Vagina (tissue), 2 donors: ENCODE results near the gene ABCB8. TPM values are rescaled to one million over a fixed set of nuclear protein-coding genes. Genes with fewer than 3 reads are reported as not detected.
A peak's percentile ranks its signal among the peaks of the same experiment; 100 is the strongest.

ENCODE experiments used
- DNase-seq, 2 donors: peaks; one replicate each; pipeline ENCODE4 v3.0.0-alpha.2; 2017; ENCODE audit errors: extremely low spot score in 2 of 2
- H3K27ac ChIP-seq: fragments of 200-600 bp; sonication (generic); one replicate; pipeline ENCODE4 v1.5.1; 2019
- H3K27me3 ChIP-seq: fragments of 200-600 bp; sonication (generic); one replicate; pipeline ENCODE4 v1.5.1; 2019
- H3K36me3 ChIP-seq, 2 donors: fragments of 200-600 bp; sonication (generic); one replicate each; pipeline ENCODE4 v1.5.1; 2017 to 2019
- H3K4me1 ChIP-seq: fragments of 200-600 bp; sonication (generic); one replicate; pipeline ENCODE4 v1.5.1; 2019
- H3K4me3 ChIP-seq, 2 donors: fragments of 200-600 bp; sonication (generic); 1 replicate in 1 of 2; 2 replicates in 1 of 2; pipeline ENCODE4 v1.5.1; 2016 to 2019
- H3K9me3 ChIP-seq: fragments of 200-600 bp; sonication (generic); one replicate; pipeline ENCODE4 v1.5.1; 2019
- POLR2A ChIP-seq, 2 donors: fragments of 450-650 bp; IDR thresholded peaks; one replicate each; pipeline ENCODE4 v1.6.1; 2017; ENCODE audit warnings: antibody characterized with exemption in 2 of 2, mild to moderate bottlenecking in 2 of 2, moderate library complexity in 2 of 2
- POLR2AphosphoS5 ChIP-seq, 2 donors: sonication (generic); formaldehyde crosslinking; IDR thresholded peaks; one replicate each; pipeline ENCODE4 v1.9.0; 2017; ENCODE audit warnings: antibody characterized with exemption in 2 of 2, mild to moderate bottlenecking in 2 of 2, low read depth in 1 of 2; ENCODE audit not compliant: insufficient read depth in 1 of 2
- intact Hi-C: fragments of 100-400 bp; cut with DNase I; formaldehyde crosslinking; loops from one replicate; pipeline ENCODE4 v1.15.1; 2023
- total RNA-seq: library from RNA; depleted of rRNA; stranded (reverse); fragments of >200 nt; gene quantifications from one replicate; pipeline ENCODE4 v1.2.3, GENCODE V29; 2016
- TF ChIP-seq, protein P1 (sequence below), 3 experiments: fragments of 450-650 bp in 2 of 3; fragments of 200-600 bp in 1 of 3; sonication (generic) in 1 of 3; IDR thresholded peaks; one replicate each; pipeline ENCODE4 v1.5.1; 2017 to 2019; ENCODE audit warnings: antibody characterized with exemption in 3 of 3, mild to moderate bottlenecking in 2 of 3, moderate library complexity in 2 of 3

ABCB8 gene
- total RNA-seq, 1 donor from 2014 or later: 38.3 TPM

DNA sequence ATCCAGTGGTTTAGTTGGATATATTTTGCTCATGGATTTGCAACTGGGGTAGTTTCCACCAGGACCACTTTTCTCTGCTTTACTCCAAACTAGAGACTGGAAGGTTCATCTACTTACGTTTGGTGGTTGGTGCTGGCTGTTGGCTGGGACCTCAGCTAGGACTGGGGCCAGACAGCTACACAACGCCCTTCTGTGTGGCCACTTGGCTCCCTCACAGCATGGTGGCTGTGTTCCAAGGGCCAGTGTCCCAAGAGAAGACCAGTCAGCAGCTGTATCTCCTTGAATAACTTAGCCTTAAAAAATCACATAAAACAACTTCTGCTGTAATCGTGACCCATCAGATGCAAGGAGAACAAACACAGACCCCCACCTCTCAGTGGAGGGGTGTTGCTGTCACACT lies 45.9 kb upstream of the ABCB8 start:
- H3K9me3 ChIP-seq: no peaks in the 10 kb centered on the region
- H3K27ac ChIP-seq: no peak overlapping the region
- peaks cover 19% of the 10 kb centered on the region for H3K4me1 ChIP-seq
- H3K4me3 ChIP-seq: no peak overlapping the region
- intact Hi-C loops: no loop called here
- TF ChIP-seq POLR2AphosphoS5 (IDR thresholded peaks at IDR 0.05; ENCODE audit: insufficient read depth in 1 of 2, low read depth in 1 of 2) (no peak), POLR2A (IDR thresholded peaks at IDR 0.05) (no peak)
- TF ChIP-seq, protein P1, sequence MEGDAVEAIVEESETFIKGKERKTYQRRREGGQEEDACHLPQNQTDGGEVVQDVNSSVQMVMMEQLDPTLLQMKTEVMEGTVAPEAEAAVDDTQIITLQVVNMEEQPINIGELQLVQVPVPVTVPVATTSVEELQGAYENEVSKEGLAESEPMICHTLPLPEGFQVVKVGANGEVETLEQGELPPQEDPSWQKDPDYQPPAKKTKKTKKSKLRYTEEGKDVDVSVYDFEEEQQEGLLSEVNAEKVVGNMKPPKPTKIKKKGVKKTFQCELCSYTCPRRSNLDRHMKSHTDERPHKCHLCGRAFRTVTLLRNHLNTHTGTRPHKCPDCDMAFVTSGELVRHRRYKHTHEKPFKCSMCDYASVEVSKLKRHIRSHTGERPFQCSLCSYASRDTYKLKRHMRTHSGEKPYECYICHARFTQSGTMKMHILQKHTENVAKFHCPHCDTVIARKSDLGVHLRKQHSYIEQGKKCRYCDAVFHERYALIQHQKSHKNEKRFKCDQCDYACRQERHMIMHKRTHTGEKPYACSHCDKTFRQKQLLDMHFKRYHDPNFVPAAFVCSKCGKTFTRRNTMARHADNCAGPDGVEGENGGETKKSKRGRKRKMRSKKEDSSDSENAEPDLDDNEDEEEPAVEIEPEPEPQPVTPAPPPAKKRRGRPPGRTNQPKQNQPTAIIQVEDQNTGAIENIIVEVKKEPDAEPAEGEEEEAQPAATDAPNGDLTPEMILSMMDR (IDR thresholded peaks at IDR 0.05): no peak
- DNase-seq: no peak
- H3K27me3 ChIP-seq: peaks cover 3% of the 10 kb centered on the region
- H3K36me3 ChIP-seq: no peaks in the 10 kb centered on the region

GRCh38 chr7:150983893-150984368 lies 44.3 kb upstream of the ABCB8 start:
- H3K4me1 ChIP-seq: peaks cover 16% of the 10 kb centered on the region
- no peaks in the 10 kb centered on the region for H3K36me3 ChIP-seq
- H3K27me3 ChIP-seq: no peaks in the 10 kb centered on the region
- H3K4me3 ChIP-seq: no peak overlapping the region
- no peaks in the 10 kb centered on the region for H3K9me3 ChIP-seq
- intact Hi-C loops: no loop called here
- no peak overlapping the region for H3K27ac ChIP-seq
- no peak for DNase-seq
- TF ChIP-seq, protein P1 (IDR thresholded peaks at IDR 0.05): no peak
- TF ChIP-seq POLR2AphosphoS5 (IDR thresholded peaks at IDR 0.05; ENCODE audit: insufficient read depth in 1 of 2, low read depth in 1 of 2) (no peak), POLR2A (IDR thresholded peaks at IDR 0.05) (no peak)

GRCh38 chr7:150986099-150986512 lies 42.1 kb upstream of the ABCB8 start:
- H3K4me3 ChIP-seq: no peak overlapping the region
- H3K27me3 ChIP-seq: no peaks in the 10 kb centered on the region
- no peak for DNase-seq
- H3K36me3 ChIP-seq: no peaks in the 10 kb centered on the region
- no peak for TF ChIP-seq POLR2AphosphoS5 (IDR thresholded peaks at IDR 0.05; ENCODE audit: insufficient read depth in 1 of 2, low read depth in 1 of 2)
- TF ChIP-seq, protein P1 (IDR thresholded peaks at IDR 0.05): peak in 2 of 3 experiments; percentile 12 to 33
- TF ChIP-seq POLR2A (IDR thresholded peaks at IDR 0.05): no peak
- no peak overlapping the region for H3K27ac ChIP-seq
- intact Hi-C loops: loop anchor here (5.0 kb wide), 1 partner anchor 89 kb away; no protein-coding TSS in a partner anchor
- peaks cover 14% of the 10 kb centered on the region for H3K4me1 ChIP-seq
- H3K9me3 ChIP-seq: no peaks in the 10 kb centered on the region

DNA sequence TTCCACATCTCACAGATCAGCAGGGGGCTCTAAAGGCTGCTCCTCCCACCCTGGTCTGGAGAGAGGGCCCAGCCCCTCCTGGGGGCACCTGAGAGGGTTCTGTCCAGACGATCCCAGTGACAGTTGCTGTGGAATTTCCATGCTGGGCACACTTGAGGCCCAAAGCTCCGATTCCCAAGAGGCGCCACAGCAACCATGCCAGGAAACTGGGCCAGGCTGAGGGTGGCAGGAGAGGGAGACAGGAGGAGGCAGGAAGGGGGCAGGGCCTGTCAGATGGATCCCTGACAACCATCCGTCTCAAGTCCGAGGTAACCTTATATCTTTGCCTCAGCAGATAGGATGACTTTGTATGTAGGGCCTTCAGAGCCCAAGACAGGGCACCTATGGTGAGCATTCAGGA lies 41.7 kb upstream of the ABCB8 start:
- Histone ChIP-seq H3K27me3 (no peaks in the 10 kb centered on the region), H3K36me3 (no peaks in the 10 kb centered on the region), H3K4me1 (peaks cover 14% of the 10 kb centered on the region), H3K4me3 (no peak overlapping the region), H3K9me3 (no peaks in the 10 kb centered on the region), H3K27ac (no peak overlapping the region)
- intact Hi-C loops: loop anchor here (5.0 kb wide), 1 partner anchor 89 kb away; no protein-coding TSS in a partner anchor
- TF ChIP-seq POLR2AphosphoS5 (IDR thresholded peaks at IDR 0.05; ENCODE audit: insufficient read depth in 1 of 2, low read depth in 1 of 2) (no peak), POLR2A (IDR thresholded peaks at IDR 0.05) (no peak)
- TF ChIP-seq, protein P1 (IDR thresholded peaks at IDR 0.05): no peak
- DNase-seq: no peak
